Heart right ventricle (tissue), 16 donors: Measurements from ENCODE around the gene FGR. TPM values are rescaled to one million over a fixed set of nuclear protein-coding genes. Genes with fewer than 3 reads are reported as not detected.

ENCODE experiments used
- ATAC-seq, 8 donors: fragments of 200-7000 bp; cut with Tn5 transposase; one replicate each; pipeline ENCODE4 v1.9.1; 2020; ENCODE audit warnings: mild to moderate bottlenecking in 8 of 8, moderate library complexity in 8 of 8, moderate number of reproducible peaks in 1 of 8
- DNase-seq, 2 donors: peaks; one replicate each; pipeline ENCODE4 v3.0.0-alpha.2; 2020
- H3K27ac ChIP-seq, 10 donors: fragments of 200-600 bp; sonication (generic) in 2 of 10; one replicate each; pipeline versions ENCODE4 v1.5.0 to v1.8.0; 2020 to 2022; ENCODE audit warnings: mild to moderate bottlenecking in 3 of 10
- H3K27me3 ChIP-seq, 7 donors: fragments of 200-600 bp; one replicate each; pipeline ENCODE4 v1.8.0; 2021 to 2022; ENCODE audit warnings: mild to moderate bottlenecking in 2 of 7
- H3K36me3 ChIP-seq, 9 donors: fragments of 200-600 bp; sonication (generic) in 1 of 9; one replicate each; pipeline versions ENCODE4 v1.5.0 to v1.8.0; 2020 to 2022; ENCODE audit warnings: mild to moderate bottlenecking in 2 of 9
- H3K4me1 ChIP-seq, 9 donors: fragments of 200-600 bp; sonication (generic) in 1 of 9; one replicate each; pipeline versions ENCODE4 v1.5.0 to v1.8.0; 2020 to 2022; ENCODE audit warnings: mild to moderate bottlenecking in 4 of 9
- H3K4me3 ChIP-seq, 10 donors: fragments of 200-600 bp; sonication (generic) in 2 of 10; one replicate each; pipeline versions ENCODE4 v1.5.0 to v1.8.0; 2020 to 2022; ENCODE audit warnings: mild to moderate bottlenecking in 7 of 10, moderate library complexity in 2 of 10
- H3K9me3 ChIP-seq, 11 donors: fragments of 200-600 bp in 10 of 11; sonication (generic) in 2 of 11; one replicate each; pipeline versions ENCODE4 v1.5.0 to v1.8.0; 2013 to 2022; ENCODE audit warnings: mild to moderate bottlenecking in 2 of 11, control low read depth in 1 of 11, moderate library complexity in 1 of 11
- CTCF ChIP-seq, 9 donors: fragments of 200-600 bp; sonication (generic) in 2 of 9; IDR thresholded peaks; one replicate each; pipeline versions ENCODE4 v1.5.0 to v1.8.0; 2021 to 2022; ENCODE audit warnings: antibody characterized with exemption in 9 of 9, mild to moderate bottlenecking in 5 of 9, moderate library complexity in 1 of 9
- WGBS, 2 donors: extraction: QIAGEN DNeasy Blood & Tissue Kit; methylation state at CpG; one replicate each; pipeline ENCODE4 v1.1.7; 2013; ENCODE audit warnings: inconsistent platforms in 1 of 2; 5-methylcytosine and 5-hydroxymethylcytosine counted together
- intact Hi-C, 10 donors: fragments of 100-400 bp; cut with DNase I; formaldehyde crosslinking; loops; one replicate each; pipeline versions ENCODE4 v1.11.1 to v1.14.2; 2022
- polyA plus RNA-seq, 2 donors: library from polyadenylated mRNA; stranded (reverse); fragments of 200-250 nt; gene quantifications; one replicate each; pipeline ENCODE4 v1.2.3, GENCODE V29; 2013
- total RNA-seq, 10 donors: library from RNA; stranded (reverse); fragmentation: NEBNext Ultra II Directional in 3 of 10; extraction: Animal tissue kit (Norgen Biotek cat#: 25700) in 3 of 10; gene quantifications; one replicate each; pipeline versions ENCODE4 v1.2.1 to v1.2.4, GENCODE V29; 2021 to 2023
- donor health status: Arrhythmogenic right ventricular cardiomyopathy.
- donor health status: ischemic (EF 13 %, LVEDD 7.1; RV severe dilation, severe dysfunction).
- donor health status: healthy with polysubstance abuse.
- donor health status: DM: no; HTN: yes; CAD: no.
- donor health status: DM: no; HTN: no; CAD: no.
- donor health status: ischemic (EF 25% LVEDD 6.9; RV normal size, moderate dysfunction).
- donor health status: ischemic (EF 25% LVEDD 5.7; RV mildly dilated, moderate dysfunction).
- donor health status: healthy.
- donor health status: DM: yes; HTN: yes; CAD: no.
- donor health status: Ischemic cardiomyopathy.
- donor health status: ischemic (EF 35%, LVEDD 5.7; RV mildly dilated, moderate dysfunction).
- donor health status: nonischemic (EF 11% LVEDD 7.7; RV severe dilation, severe dysfunction).
- donor health status: DM: yes; HTN: yes; CAD: no.
- donor health status: PGD.
- donor health status: ischemic (EF 29% LVEDD 5.4; RV normal size, mild dysfunction).
- donor health status: nonischemic (EF 23%, LVEDD 6.1; RV moderate dilation, normal function).

FGR gene
- total and polyA plus RNA-seq, 12 donors = 1.4 to 11.0 (median 3.2) TPM

GRCh38 chr1:27607239-27607804 lies 27.7 kb downstream of the FGR start:
- H3K9me3 ChIP-seq = no peaks in the 10 kb centered on the region
- no peak for TF ChIP-seq CTCF (IDR thresholded peaks at IDR 0.05)
- no peak for DNase-seq
- H3K4me3 ChIP-seq = no peak overlapping the region
- 66 to 67% methylated on average over 11 of the region's 11 CpGs for WGBS, 2 donors
- peaks cover 0 to 8% (median 0%) of the 10 kb centered on the region in 9 donors for H3K36me3 ChIP-seq
- peak overlapping the region in 1 of 10 donors; percentile 51 for H3K27ac ChIP-seq
- intact Hi-C loops = loop anchor here in 9 of 10 donors (2.0 to 10.0 kb wide), 12 partner anchors 55 to 313 kb away; partner anchors contain the start of genes GPR3 (in 1 of the 9) and WASF2 (in 1 of the 9)
- no peaks in the 10 kb centered on the region for H3K27me3 ChIP-seq
- H3K4me1 ChIP-seq = peaks cover under 1 to 48% (median 26%) of the 10 kb centered on the region in 9 donors
- ATAC-seq = no peak

DNA sequence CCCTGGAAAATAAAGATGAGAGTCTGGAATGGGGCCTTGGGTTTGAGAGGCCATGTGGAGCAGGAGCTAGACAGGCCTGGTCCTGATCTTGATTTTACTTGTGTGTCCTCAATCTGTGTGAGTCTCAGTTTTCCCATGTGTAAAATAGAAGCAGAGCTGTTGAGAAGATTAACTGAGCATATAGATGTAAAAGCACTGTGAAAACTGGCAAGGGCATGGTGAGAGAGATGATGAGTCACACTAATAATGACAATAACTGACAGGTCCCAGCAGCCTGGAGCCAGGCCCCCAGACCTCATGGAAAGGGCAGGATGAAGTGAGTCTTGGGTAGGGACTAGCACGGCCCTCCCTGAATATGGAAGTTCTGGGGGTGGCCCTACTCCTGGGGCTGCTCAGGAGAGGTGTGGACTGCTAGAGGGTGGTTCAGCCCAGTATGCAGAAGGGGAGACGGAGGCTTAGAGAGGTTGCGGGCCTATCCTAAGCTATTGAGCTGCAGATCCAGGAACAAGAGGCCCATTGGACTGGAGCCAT lies 28.2 kb downstream of the FGR start:
- Histone ChIP-seq H3K4me1 (peaks cover 5 to 54% (median 29%) of the 10 kb centered on the region in 9 donors), H3K36me3 (peaks cover 0 to 3% (median 0%) of the 10 kb centered on the region in 9 donors), H3K27me3 (peaks cover 0 to 4% (median 0%) of the 10 kb centered on the region in 7 donors), H3K27ac (peak overlapping the region in 1 of 10 donors; percentile 51), H3K9me3 (no peaks in the 10 kb centered on the region), H3K4me3 (no peak overlapping the region)
- DNase-seq = no peak
- ATAC-seq = no peak
- WGBS, 2 donors = 72 to 82% methylated on average over 3 of the region's 3 CpGs
- intact Hi-C loops = loop anchor here (1.0 to 10.0 kb wide), 15 partner anchors 56 to 312 kb away; partner anchors contain the start of genes GPR3 (in 1 of the 10) and WASF2 (in 1 of the 10)
- peak in 1 of 9 donors; percentile 12 for TF ChIP-seq CTCF (IDR thresholded peaks at IDR 0.05)

GRCh38 chr1:27605796-27606707 lies 28.9 kb downstream of the FGR start:
- no peaks in the 10 kb centered on the region for H3K36me3 ChIP-seq
- WGBS, 2 donors = 15 to 16% methylated on average over 11 of the region's 11 CpGs
- intact Hi-C loops = loop anchor here (1.0 to 10.0 kb wide), 19 partner anchors 57 to 311 kb away; partner anchors contain the start of genes GPR3 (in 1 of the 10) and WASF2 (in 1 of the 10)
- ATAC-seq (peak in 1 of 8 donors; percentile 11), DNase-seq (peak in 1 of 2 donors; percentile 75)
- no peak overlapping the region for H3K4me3 ChIP-seq
- peak overlapping the region in 4 of 10 donors; percentile 97 to 99 (median 98) for H3K27ac ChIP-seq
- H3K4me1 ChIP-seq = peaks cover 8 to 61% (median 36%) of the 10 kb centered on the region in 9 donors
- no peaks in the 10 kb centered on the region for H3K9me3 ChIP-seq
- TF ChIP-seq CTCF (IDR thresholded peaks at IDR 0.05) = peak; percentile 84 to 94 (median 88)
- peaks cover 0 to 4% (median 0%) of the 10 kb centered on the region in 7 donors for H3K27me3 ChIP-seq

DNA sequence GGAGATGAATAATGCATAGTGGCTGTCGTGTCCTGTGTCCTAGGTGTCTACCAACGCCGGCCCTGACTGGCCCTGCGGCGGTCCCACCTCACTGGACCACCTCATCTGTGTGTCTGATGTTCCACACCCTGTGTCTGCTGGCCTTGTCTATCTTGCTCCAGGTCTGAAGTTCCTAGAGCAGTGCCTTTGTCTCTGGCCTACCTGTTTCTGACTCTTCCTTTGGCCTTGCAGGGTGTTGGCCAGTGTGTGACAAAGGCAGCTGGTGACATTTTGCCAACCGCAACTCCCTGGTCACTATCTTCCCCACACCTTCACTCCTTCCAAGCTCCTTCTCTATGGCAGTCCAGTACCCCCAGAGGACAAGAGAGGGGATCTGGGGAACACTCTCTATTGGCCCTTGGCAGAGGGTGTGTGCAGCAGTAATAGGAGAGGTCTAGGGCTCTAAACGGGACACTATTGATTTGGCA lies 29.7 kb downstream of the FGR start:
- Histone ChIP-seq H3K27ac (peak overlapping the region in 4 of 10 donors; percentile 97 to 99 (median 98)), H3K36me3 (no peaks in the 10 kb centered on the region), H3K27me3 (peaks cover 0 to 4% (median 0%) of the 10 kb centered on the region in 7 donors), H3K9me3 (no peaks in the 10 kb centered on the region), H3K4me3 (no peak overlapping the region), H3K4me1 (peaks cover 13 to 64% (median 43%) of the 10 kb centered on the region in 9 donors)
- TF ChIP-seq CTCF (IDR thresholded peaks at IDR 0.05) = no peak
- ATAC-seq (no peak), DNase-seq (no peak)
- 74 to 76% methylated on average over 7 of the region's 7 CpGs for WGBS, 2 donors
- intact Hi-C loops = loop anchor here (2.0 to 10.0 kb wide), 13 partner anchors 81 to 311 kb away; partner anchors contain the start of genes GPR3 (in 1 of the 10) and WASF2 (in 1 of the 10)
